Amniotic stem cell (primary cell): ENCODE data around the gene RETN.

ENCODE experiments used
- DNase-seq: peaks from one replicate; lab custom pipeline; 2025; lab: John Stamatoyannopoulos, UW

The RETN gene

GRCh38 chr19:7682175-7682855 lies 13.5 kb downstream of the RETN start:
- no peak for DNase-seq

DNA sequence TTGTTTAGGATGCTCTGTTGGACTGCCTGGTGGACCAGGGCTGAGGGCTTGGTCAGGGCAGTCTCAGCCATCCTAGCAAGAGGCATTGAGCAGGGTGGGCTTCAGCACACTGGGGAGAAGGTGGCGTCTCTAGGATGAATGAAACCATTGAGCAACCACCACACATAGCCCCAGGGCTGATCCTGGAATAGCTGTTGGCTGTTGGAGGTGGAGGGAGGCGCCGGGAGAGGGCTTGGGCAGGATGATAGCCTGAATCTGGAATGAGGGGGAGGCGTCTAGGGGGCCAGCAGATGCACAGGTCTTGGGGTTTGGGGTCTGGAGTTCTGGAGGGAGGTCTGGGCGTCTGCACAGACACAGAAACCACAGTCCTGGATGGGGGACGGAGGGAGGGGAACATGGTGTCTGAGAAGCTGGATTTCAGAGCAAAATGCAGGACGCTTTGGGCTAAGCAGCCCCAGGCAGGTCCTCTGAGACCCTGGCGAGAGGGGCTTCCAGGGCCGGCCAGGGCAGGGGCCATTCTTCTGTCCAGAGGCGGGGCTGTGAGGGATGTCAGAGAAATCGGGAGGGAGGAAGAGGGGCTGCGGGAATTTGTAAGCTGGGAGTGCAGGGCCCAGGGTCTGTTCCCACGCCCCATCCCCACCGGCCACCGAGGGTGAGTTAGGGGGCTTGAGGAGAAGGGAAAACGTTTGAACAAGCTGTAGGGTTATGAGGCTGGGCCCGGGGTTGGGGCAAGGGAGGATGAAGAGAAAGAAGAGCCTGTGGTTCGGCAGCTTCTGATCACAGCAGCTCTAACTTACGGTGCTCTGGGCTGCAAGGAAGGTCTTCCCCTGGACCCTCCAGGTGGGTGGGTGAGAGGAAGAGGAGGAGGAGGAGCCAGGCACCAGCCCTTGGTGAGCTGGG lies 16.9 kb downstream of the RETN start:
- DNase-seq = no peak

DNA sequence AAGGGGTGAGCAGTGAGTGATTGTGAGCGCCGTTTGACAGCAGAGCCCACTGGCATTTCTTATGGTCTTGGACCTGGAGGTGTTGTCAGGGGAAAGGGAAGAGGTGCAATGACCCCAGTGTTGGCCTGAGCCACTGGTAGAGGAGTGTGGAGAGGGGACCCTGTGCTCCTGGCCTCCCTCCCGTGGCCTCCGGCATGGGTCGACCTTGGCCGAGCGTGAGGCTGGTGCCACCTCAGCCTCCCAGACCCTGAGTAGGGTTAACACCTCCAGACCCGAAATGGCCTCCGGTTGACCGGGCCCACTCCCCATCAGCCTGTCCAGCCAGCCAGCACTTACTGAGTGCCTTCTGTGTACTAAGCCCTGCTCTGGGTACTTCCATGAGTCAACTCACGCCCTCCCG lies 18.3 kb downstream of the RETN start:
- DNase-seq = no peak

DNA sequence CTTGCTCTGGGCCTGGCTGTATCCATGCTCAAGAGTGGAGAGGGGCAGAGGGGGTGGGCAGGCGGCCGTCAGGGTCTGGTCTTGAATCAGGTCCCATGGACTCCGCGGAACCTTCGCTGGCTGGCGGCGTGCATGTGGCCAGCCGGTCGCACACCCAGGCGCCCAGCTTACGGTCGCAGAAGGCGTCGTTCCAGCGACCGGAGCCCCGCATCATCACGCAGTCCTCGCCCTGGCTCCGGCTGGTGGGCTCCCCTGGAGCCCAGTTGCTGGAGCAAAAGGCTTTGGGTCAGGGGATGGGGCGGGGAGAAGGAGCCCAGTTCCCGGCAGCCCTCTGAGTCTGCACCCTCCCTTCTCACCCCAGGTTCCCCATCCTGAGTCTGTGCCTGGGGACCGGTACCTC lies 20.3 kb downstream of the RETN start:
- no peak for DNase-seq

GRCh38 chr19:7690779-7691258 lies 22.0 kb downstream of the RETN start:
- DNase-seq = no peak

DNA sequence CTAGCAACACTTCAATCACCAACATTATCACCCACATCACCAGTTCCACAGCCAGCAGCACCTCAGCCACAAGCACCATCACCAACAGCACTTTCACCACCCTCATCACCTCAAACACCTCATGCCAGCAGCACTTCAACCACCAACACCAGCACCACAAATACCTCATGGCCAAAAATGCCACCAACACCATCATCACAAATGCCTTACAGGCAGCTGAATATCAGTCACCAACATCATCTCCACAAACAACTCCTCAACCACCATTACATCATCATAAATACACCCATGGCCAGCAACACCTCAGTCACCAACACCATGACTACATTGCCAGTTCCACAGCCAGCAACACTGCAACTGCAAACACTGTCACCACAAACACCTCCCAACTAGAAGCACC lies 22.6 kb downstream of the RETN start:
- DNase-seq = no peak

DNA sequence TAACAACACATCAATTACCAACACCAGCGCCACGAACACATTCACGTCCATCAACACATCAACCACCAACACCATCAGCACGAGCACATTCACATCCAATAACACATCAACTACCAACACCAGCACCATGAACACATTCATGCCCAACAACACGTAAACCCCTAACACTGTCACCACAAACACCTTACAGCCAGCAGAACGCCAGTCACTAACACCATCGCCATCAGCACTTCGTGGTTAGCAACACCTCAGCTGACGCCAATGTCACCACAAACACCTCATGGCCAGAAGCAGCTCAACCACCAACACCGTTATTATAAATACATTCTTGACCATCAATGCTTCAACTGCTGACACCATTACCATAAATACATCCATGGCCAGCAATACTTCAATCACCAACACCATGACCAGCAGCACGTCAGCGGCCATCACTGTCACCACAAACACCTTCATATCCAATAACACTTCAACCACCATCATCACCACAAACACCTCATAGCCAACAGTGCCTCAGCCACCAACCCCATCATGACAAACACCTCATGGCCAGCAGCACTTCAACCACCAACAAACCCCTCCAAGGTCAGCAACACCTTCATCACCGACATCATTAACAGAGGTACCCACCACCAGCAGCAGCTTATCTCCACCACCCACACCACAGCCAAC lies 23.7 kb downstream of the RETN start:
- no peak for DNase-seq

GRCh38 chr19:7694499-7694898 lies 25.6 kb downstream of the RETN start:
- DNase-seq = no peak

DNA sequence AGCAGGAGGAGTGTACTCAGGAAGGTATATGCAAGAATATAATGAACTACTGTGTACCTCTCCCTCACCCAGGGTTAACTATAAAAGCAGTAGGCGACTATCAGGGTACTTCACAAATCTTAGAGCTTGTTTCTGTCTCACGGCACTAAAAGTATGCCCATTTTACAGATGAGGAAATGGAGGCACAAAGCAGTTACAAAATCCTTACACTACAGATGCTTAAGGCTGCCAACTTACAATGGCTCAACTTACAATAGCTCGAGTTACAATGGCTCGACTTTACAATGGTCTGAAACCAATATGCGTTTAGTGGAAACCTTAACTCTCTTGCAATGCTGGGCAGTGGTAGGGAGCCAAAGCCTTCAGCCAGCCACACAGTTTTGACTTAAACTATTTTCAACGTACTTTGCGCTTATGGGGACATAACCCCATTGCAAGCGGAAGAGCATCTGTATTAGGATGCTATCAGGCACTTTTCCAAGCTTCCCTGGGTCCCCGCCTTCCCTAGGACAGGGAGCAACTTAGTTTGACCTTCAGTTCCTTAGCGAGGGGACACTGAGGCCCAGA lies 29.0 kb downstream of the RETN start:
- no peak for DNase-seq

- DNase-seq = no peak
Observed at GRCh38 chr19:7698583-7698982, 29.7 kb downstream of the RETN start.

DNA sequence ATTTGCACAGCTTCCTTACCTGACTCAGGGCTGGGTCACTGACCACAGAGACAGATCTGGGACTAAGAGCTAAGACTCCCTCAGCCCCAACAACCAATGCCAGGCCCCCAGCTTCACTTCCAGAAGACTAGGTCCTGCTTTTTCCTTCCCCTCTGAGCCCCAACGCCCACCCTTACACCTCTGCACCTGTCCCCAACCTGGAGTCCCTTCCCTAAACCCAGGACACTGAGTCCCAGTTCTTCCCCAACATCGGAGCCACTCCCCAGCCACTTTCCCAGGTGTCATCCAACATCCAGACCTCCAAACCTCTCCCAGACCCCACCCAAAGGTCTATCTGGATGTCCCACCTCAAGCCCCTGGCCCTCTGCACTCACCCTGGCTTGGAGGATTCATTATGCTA lies 30.2 kb downstream of the RETN start:
- DNase-seq = no peak

DNA sequence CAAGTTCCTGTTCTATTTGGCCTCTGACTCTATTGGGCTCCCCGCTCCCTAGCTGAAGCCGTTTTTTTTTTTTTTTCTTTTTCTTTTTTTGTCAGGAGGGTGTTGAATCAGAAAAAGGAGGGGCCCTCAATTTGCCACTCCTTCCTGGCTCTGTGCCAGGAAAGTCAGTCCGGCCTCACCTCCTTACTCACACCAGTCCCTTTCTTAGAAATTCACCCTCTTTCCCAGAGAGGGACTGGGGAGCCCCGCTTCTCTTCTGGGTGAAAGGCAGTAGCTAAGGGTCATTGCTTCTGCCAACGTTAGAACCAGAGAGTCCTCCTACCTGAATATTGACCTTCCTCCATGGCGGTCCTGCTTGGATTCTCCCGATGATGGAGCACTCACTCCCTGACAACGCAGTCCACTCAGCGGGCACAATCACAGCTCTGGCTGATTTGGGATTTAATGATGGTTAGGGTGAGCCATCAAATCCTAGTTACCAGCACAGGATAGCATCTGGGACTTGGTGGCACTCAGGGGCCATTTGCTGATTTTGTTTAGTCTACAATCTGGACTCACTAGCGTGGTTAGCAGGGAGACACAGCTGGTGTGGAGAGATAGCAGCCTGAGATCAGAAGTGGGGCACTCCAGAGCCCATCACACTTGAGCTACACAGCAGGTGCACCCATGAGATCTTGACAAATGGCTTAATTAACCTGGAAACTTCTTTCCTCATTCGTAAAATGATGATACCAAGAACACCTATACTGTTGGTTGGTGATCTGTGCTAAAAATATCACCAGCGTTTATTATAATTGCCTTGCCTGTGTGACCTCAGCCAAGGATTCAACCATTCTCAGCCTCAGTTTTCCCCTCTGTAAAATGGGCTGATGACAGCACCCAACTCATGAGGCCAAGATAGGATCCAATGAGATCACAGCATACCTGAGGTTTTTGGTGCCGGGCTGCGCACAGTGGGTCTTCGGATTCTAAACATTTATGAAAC lies 30.9 kb downstream of the RETN start:
- DNase-seq = no peak

- DNase-seq = no peak
Observed at GRCh38 chr19:7701049-7701653, 32.3 kb downstream of the RETN start.

GRCh38 chr19:7701654-7702457 lies 33.0 kb downstream of the RETN start, which contains the start of gene FCER2:
FCER2 (minus strand) TSS chr19:7702131; CDS start chr19:7699760, 2,371 bp downstream.
- DNase-seq = no peak

- DNase-seq = no peak
Observed at GRCh38 chr19:7703332-7703731, 34.5 kb downstream of the RETN start.

DNA sequence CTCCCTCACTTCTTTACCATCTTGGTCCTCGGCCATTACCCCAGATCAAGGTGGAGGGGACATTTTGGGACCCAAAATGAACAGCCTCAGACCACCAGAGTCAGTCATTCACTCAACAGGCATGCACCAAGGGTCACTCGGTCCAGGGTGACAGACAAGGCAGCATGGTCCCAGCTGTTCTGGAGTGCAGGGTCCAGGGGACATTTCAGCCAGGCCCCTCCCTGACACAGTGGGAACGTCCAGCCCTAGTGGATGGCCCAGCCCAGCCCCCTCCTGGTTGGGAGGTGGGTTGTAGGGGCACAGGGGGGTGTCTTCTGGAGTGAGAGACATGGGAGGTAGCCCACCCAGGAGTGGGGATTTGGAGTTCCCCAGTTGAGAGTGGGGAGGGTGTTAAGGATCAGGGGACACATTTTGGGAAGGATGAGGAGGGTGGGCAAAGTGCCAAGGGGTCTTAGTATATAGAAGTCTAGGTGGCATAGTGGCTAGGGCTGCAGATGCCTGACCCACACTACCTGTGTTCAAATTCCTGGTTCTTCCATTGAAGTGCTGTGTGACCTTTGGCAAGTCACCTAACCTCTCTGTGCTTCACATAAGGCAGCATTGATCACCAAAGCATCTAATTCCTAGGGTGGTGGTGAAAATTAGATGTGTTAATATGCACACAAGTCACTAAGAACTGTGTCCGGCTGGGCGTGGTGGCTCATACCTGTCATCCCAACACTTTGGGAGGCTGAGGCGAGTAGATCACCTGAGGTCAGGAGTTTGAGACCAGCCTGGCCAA lies 35.6 kb downstream of the RETN start:
- no peak for DNase-seq

DNA sequence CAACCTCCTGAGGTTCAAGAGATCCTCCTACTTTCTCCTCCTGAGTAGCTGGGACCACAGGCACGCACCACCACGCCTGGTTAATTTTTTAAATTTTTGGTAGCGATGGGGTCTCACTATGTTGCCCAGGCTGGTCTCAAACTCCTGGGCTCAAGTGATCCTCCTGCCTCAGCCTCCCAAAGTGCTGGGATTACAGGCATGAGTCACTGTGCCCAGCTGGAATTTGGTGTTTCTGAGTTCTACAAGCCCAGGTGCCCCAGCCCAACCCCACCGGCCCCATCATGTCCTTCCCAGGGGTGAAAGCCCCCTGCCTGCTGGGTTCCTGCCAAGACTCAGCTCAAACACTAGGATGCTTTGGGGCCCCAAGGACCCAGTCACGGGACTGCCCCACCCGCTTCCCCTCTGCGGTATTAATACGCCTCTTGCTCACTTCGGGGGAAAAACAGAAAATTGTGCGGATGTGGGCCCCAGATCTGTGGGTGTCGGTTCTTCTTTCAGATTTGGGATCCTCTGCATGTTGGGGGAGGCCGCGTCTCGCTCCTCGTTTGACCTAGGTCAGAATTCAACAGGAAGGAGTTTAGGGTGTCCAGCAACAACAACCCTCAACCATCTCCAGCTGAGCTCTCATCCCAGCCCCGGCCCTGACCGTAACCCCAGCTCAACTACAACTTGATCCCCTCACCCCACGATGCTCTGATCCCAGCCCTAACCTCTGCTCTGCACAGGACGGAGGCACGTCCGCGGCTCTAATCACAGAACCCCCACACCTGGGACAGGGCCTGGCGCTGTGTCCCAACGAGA lies 36.7 kb downstream of the RETN start:
- DNase-seq = no peak
